HCT116 (cell line): ENCODE measurements around the gene PLCB3. TPM values are rescaled to one million over a fixed set of nuclear protein-coding genes. Genes with fewer than 3 reads are reported as not detected.
"Not testable (repeated sequence)": the region's sequence is repeated elsewhere in the genome, so short reads cannot be mapped to it uniquely, and the experiment has no call there.

ENCODE experiments used
- ATAC-seq: fragments of 200-7000 bp; cut with Tn5 transposase; 2 replicates; pipeline ENCODE4 v1.9.1; 2020; ENCODE audit warnings: mild to moderate bottlenecking, moderate library complexity
- BruUV-seq: library from RNA; stranded (reverse); fragments of 400-500 nt; replicated peaks from 2 replicates; lab custom pipeline; 2021; lab: Mats Ljungman, UMichigan
- CTCF ChIA-PET: fragments of 300-600 bp; sonication (Branson Sonifier 250); formaldehyde crosslinking; loops from one replicate; lab custom pipeline; 2021; ENCODE audit warnings: antibody characterized with exemption; lab: Charles Lee
- POLR2A ChIA-PET: fragments of 300-600, 350-600 bp; sonication (Branson Sonifier 250); formaldehyde crosslinking; loops from one replicate; lab custom pipeline; 2021; ENCODE audit warnings: antibody characterized with exemption; lab: Charles Lee
- RAD21 ChIA-PET, 2 experiments: fragments of 300-600 bp; sonication (Branson Sonifier 250); formaldehyde crosslinking; loops; one replicate each; lab custom pipeline; 2023; ENCODE audit warnings: low total read pairs in 2 of 2; ENCODE audit not compliant: uncharacterized antibody in 2 of 2, unreplicated experiment in 2 of 2, low non-redundant PET in 1 of 2; lab: Charles Lee
- DNase-seq: peaks from one replicate; pipeline ENCODE4 v3.0.0-alpha.2; 2010; ENCODE audit warnings: low read depth, low spot score
- H2AFZ ChIP-seq: fragments of 200-600 bp; shearing (Covaris generic), sonication (generic); 2 replicates; pipeline ENCODE4 v1.6.1; 2017; ENCODE audit warnings: low read depth, mixed run types, mixed read lengths, antibody characterized with exemption, low read length; ENCODE audit not compliant: poor library complexity, severe bottlenecking
- H3K27ac ChIP-seq: 2 replicates; pipeline ENCODE4 v1.5.1; 2012; ENCODE audit warnings: low read depth, low read length
- H3K27me3 ChIP-seq: fragments of 200-600 bp; sonication (generic); 2 replicates; pipeline ENCODE4 v1.6.1; 2016; ENCODE audit warnings: mixed run types, low read length, mixed read lengths; ENCODE audit not compliant: insufficient read depth
- H3K36me3 ChIP-seq, 2 experiments: fragments of 200-500 bp in 1 of 2; fragments of 200-600 bp in 1 of 2; sonication (Bioruptor generic) in 1 of 2; sonication (generic) in 1 of 2; 2 replicates each; pipeline versions ENCODE4 v1.5.1 to v1.6.1; 2014 to 2016; ENCODE audit warnings: low read length in 2 of 2, inconsistent platforms in 1 of 2, mixed read lengths in 1 of 2, mixed run types in 1 of 2; ENCODE audit not compliant: insufficient read depth in 2 of 2, control insufficient read depth in 1 of 2
- H3K4me1 ChIP-seq, 2 experiments: fragments of 200-600 bp in 1 of 2; sonication (generic) in 1 of 2; 2 replicates each; pipeline versions ENCODE4 v1.5.1 to v1.6.1; 2012 to 2017; ENCODE audit warnings: low read length in 2 of 2, inconsistent platforms in 1 of 2, mild to moderate bottlenecking in 1 of 2, mixed read lengths in 1 of 2, mixed run types in 1 of 2, moderate library complexity in 1 of 2; ENCODE audit not compliant: insufficient read depth in 2 of 2, control insufficient read depth in 1 of 2
- H3K4me2 ChIP-seq: fragments of 200-600 bp; sonication (generic); 2 replicates; pipeline ENCODE4 v1.6.1; 2017; ENCODE audit warnings: mixed run types, low read length, mixed read lengths
- H3K4me3 ChIP-seq, 2 experiments: fragments of 200-600 bp in 1 of 2; sonication (generic) in 1 of 2; replicated peaks in 1 of 2; 2 replicates each; pipeline ENCODE4 v1.5.1; 2011 to 2016; ENCODE audit warnings: low read length in 2 of 2, control low read depth in 1 of 2, low read depth in 1 of 2, mild to moderate bottlenecking in 1 of 2, mixed read lengths in 1 of 2, mixed run types in 1 of 2
- H3K79me2 ChIP-seq: fragments of 200-600 bp; sonication (generic); 2 replicates; pipeline ENCODE4 v1.6.1; 2017; ENCODE audit warnings: mild to moderate bottlenecking, mixed run types, low read length, moderate library complexity, mixed read lengths; ENCODE audit not compliant: insufficient read depth
- H3K9ac ChIP-seq: fragments of 200-600 bp; sonication (generic); 2 replicates; pipeline ENCODE4 v1.6.1; 2016; ENCODE audit warnings: low read length, mixed read lengths
- H3K9me2 ChIP-seq: fragments of 200-600 bp; sonication (generic), shearing (Covaris generic); 2 replicates; pipeline ENCODE4 v1.6.1; 2017; ENCODE audit warnings: mixed run types, mild to moderate bottlenecking, moderate library complexity; ENCODE audit not compliant: insufficient read depth
- H3K9me3 ChIP-seq, 2 experiments: fragments of 200-500 bp in 1 of 2; fragments of 200-600 bp in 1 of 2; sonication (Bioruptor generic) in 1 of 2; sonication (generic) in 1 of 2; 2 replicates each; pipeline ENCODE4 v1.6.1; 2014 to 2017; ENCODE audit warnings: low read length in 2 of 2, mixed read lengths in 2 of 2, inconsistent platforms in 1 of 2, low read depth in 1 of 2, mild to moderate bottlenecking in 1 of 2, mixed run types in 1 of 2, moderate library complexity in 1 of 2; ENCODE audit not compliant: control insufficient read depth in 1 of 2, insufficient read depth in 1 of 2
- H4K20me1 ChIP-seq: fragments of 200-600 bp; sonication (generic), shearing (Covaris generic); 2 replicates; pipeline ENCODE4 v1.6.1; 2017; ENCODE audit warnings: mixed run types, mild to moderate bottlenecking, moderate library complexity; ENCODE audit not compliant: insufficient read depth
- CTCF ChIP-seq, 3 experiments: fragments of 200-600 bp in 1 of 3; sonication (generic) in 1 of 3; IDR thresholded peaks in 2 of 3; conservative IDR thresholded peaks in 1 of 3; 2 replicates each; pipeline ENCODE4 v1.5.1; 2012 to 2017; ENCODE audit warnings: low read depth in 2 of 3, low read length in 2 of 3, antibody characterized with exemption in 1 of 3, borderline replicate concordance in 1 of 3, control low read depth in 1 of 3, mild to moderate bottlenecking in 1 of 3, mixed read lengths in 1 of 3, mixed run types in 1 of 3, moderate library complexity in 1 of 3; ENCODE audit not compliant: insufficient read depth in 1 of 3
- POLR2A ChIP-seq: IDR thresholded peaks from 2 replicates; pipeline ENCODE4 v1.7.0; 2011; ENCODE audit warnings: borderline replicate concordance; ENCODE audit not compliant: insufficient read depth, insufficient read length; ENCODE audit errors: extremely low read depth
- POLR2AphosphoS5 ChIP-seq: IDR thresholded peaks from 2 replicates; pipeline ENCODE4 v1.6.1; 2011; ENCODE audit warnings: mild to moderate bottlenecking, low read depth, low read length, moderate library complexity
- ZFX ChIP-seq: fragments of 450-650 bp; IDR thresholded peaks from 2 replicates; pipeline ENCODE4 v1.6.1; 2017
- intact Hi-C: fragments of 100-400 bp; cut with micrococcal nuclease; formaldehyde crosslinking; loops from 2 replicates; pipeline ENCODE4 v1.10.0; 2022
- total RNA-seq: library from RNA; stranded (reverse); gene quantifications from one replicate; pipeline ENCODE4 v1.2.1, GENCODE V29; 2021; ENCODE audit not compliant: unreplicated experiment

Gene PLCB3
- total RNA-seq, 1 experiment from 2014 or later, result 106 TPM

GRCh38 chr11:64315667-64316526 lies 64.6 kb downstream of the PLCB3 start:
- H3K27me3 ChIP-seq, intact Hi-C loops, H3K9me2 ChIP-seq, H4K20me1 ChIP-seq, H3K9me3 ChIP-seq, H2AFZ ChIP-seq, BruUV-seq, ATAC-seq, DNase-seq: not testable (repeated sequence)
- ChIA-PET POLR2A (interaction anchor here (2.1 to 3.0 kb wide), 2 partner anchors 17 to 39 kb away, joined by 18 to 77 read pairs; no protein-coding TSS in a partner anchor), CTCF (interaction anchor here (3.2 to 3.7 kb wide), 2 partner anchors 27 to 40 kb away, joined by 27 to 92 read pairs; no protein-coding TSS in a partner anchor), RAD21 (interaction anchor here (0.7 to 2.6 kb wide), 3 partner anchors 39 to 41 kb away, joined by 3 to 29 read pairs (median 5); no protein-coding TSS in a partner anchor)
- H3K27ac ChIP-seq, result peak overlapping the region; percentile 83
- peaks cover 5 to 23% of the 10 kb centered on the region in 2 experiments; a peak in 2 of 4 replicates for H3K36me3 ChIP-seq
- peak overlapping the region; percentile 80 to 84 for H3K4me3 ChIP-seq
- peak overlapping the region; percentile 89 for H3K9ac ChIP-seq
- peak overlapping the region; percentile 77 for H3K4me2 ChIP-seq
- peaks cover 40% of the 10 kb centered on the region for H3K79me2 ChIP-seq
- peaks cover 15 to 43% of the 10 kb centered on the region in 2 experiments for H3K4me1 ChIP-seq
- peak; percentile 11 for TF ChIP-seq POLR2AphosphoS5

GRCh38 chr11:64316672-64317324 lies 65.5 kb downstream of the PLCB3 start:
- ChIA-PET CTCF (interaction anchor here (0.8 to 3.7 kb wide), 15 partner anchors 10 to 336 kb away, joined by 3 to 92 read pairs (median 6); partner anchors contain the start of genes ESRRA and FKBP2), RAD21 (interaction anchor here (0.7 to 2.6 kb wide), 6 partner anchors 36 to 45 kb away, joined by 3 to 29 read pairs (median 4); no protein-coding TSS in a partner anchor), POLR2A (interaction anchor here (0.8 to 3.0 kb wide), 16 partner anchors 10 to 75 kb away, joined by 3 to 77 read pairs (median 8); partner anchors contain the start of genes CATSPERZ, ESRRA, FKBP2 and PLCB3)
- Histone ChIP-seq H3K79me2 (peaks cover 37% of the 10 kb centered on the region), H3K27ac (peak overlapping the region; percentile 83), H3K9me3 (no peaks in the 10 kb centered on the region), H3K36me3 (peaks cover 7 to 23% of the 10 kb centered on the region in 2 experiments; a peak in 2 of 4 replicates), H3K4me1 (peaks cover 22 to 51% of the 10 kb centered on the region in 2 experiments), H3K9me2 (no peaks in the 10 kb centered on the region), H2AFZ (no peak overlapping the region), H3K4me2 (peak overlapping the region; percentile 77), H3K4me3 (peak overlapping the region; percentile 80 to 84), H4K20me1 (no peaks in the 10 kb centered on the region), H3K27me3 (no peaks in the 10 kb centered on the region), H3K9ac (peak overlapping the region; percentile 89)
- TF ChIP-seq ZFX (0 out of 2 replicates have a peak, but pooled peaks have one; percentile 22), POLR2A (no peak), CTCF (IDR thresholded peaks at IDR 0.05 in 2 of 3, conservative IDR thresholded peaks at IDR 0.05 in 1 of 3; ENCODE audit: borderline replicate concordance in 1 of 3, insufficient read depth in 1 of 3, low read depth in 2 of 3, low read length in 2 of 3) (peak in 2 of 3 experiments; percentile 27 to 34; a peak in 2 of 6 replicates)
- BruUV-seq, result TSS peak; percentile 99
- intact Hi-C loops, result loop anchor here (1.0 kb wide), 3 partner anchors 15 to 43 kb away; partner anchors contain the start of gene RPS6KA4
- peak; percentile 44 for DNase-seq
- peak; percentile 23 for ATAC-seq
